HepG2 (cell line): ENCODE data around the gene HES1. TPM values are rescaled to one million over a fixed set of nuclear protein-coding genes. Genes with fewer than 3 reads are reported as not detected.

Source experiments
- AFF4 ChIP-seq: sonication (generic); formaldehyde crosslinking; IDR thresholded peaks from 2 replicates; pipeline ENCODE4 v1.4.0; 2020; ENCODE audit warnings: missing genetic modification reagents
- BORCS8-MEF2B ChIP-seq: sonication (generic); formaldehyde crosslinking; IDR thresholded peaks from 2 replicates; pipeline ENCODE4 v1.8.0; 2022; ENCODE audit warnings: mild to moderate bottlenecking, missing genetic modification reagents
- DMTF1 ChIP-seq: sonication (generic); formaldehyde crosslinking; IDR thresholded peaks from 2 replicates; pipeline ENCODE4 v1.4.0; 2020; ENCODE audit warnings: mild to moderate bottlenecking, missing genetic modification reagents
- GABPA ChIP-seq, 2 experiments: IDR thresholded peaks; 2 replicates each; pipeline ENCODE4 v1.6.1; 2011 to 2016; ENCODE audit warnings: low read depth in 2 of 2, low read length in 1 of 2, missing biosample characterization in 1 of 2, missing genetic modification characterization in 1 of 2
- KLF13 ChIP-seq: sonication (generic); formaldehyde crosslinking; IDR thresholded peaks from 2 replicates; pipeline ENCODE4 v1.4.0; 2020; ENCODE audit warnings: mild to moderate bottlenecking, missing genetic modification reagents
- MEF2D ChIP-seq: sonication (generic); formaldehyde crosslinking; IDR thresholded peaks from 2 replicates; pipeline ENCODE4 v1.5.1; 2020; ENCODE audit warnings: mild to moderate bottlenecking, missing genetic modification reagents
- PLRG1 ChIP-seq: fragments of 450-650 bp; conservative IDR thresholded peaks from 2 replicates; pipeline ENCODE4 v1.6.1; 2016
- POLR2AphosphoS2 ChIP-seq: IDR thresholded peaks from 2 replicates; pipeline ENCODE4 v1.6.1; 2011; ENCODE audit warnings: low read depth, low read length, improper control_type of control experiment
- RBAK ChIP-seq: sonication (generic); formaldehyde crosslinking; IDR thresholded peaks from 2 replicates; pipeline ENCODE4 v1.5.1; 2020; ENCODE audit warnings: mild to moderate bottlenecking, missing genetic modification reagents
- SOX13 ChIP-seq, 3 experiments: fragments of 450-650 bp in 1 of 3; sonication (generic) in 1 of 3; formaldehyde crosslinking in 1 of 3; IDR thresholded peaks in 2 of 3; conservative IDR thresholded peaks in 1 of 3; 2 replicates each; pipeline versions ENCODE4 v1.5.0 to v1.6.1; 2016 to 2020; ENCODE audit warnings: antibody characterized with exemption in 1 of 3, mild to moderate bottlenecking in 1 of 3, missing compliant biosample characterization in 1 of 3, missing genetic modification reagents in 1 of 3, moderate library complexity in 1 of 3
- SPEN ChIP-seq: sonication (generic); formaldehyde crosslinking; IDR thresholded peaks from 2 replicates; pipeline ENCODE4 v1.5.1; 2020; ENCODE audit warnings: low read depth, mild to moderate bottlenecking, missing genetic modification reagents
- STAG1 ChIP-seq: sonication (generic); formaldehyde crosslinking; IDR thresholded peaks from 2 replicates; pipeline ENCODE4 v1.4.0; 2020; ENCODE audit warnings: missing genetic modification reagents
- TERF1 ChIP-seq: sonication (generic); formaldehyde crosslinking; IDR thresholded peaks from 2 replicates; pipeline ENCODE4 v1.8.0; 2022; ENCODE audit warnings: mild to moderate bottlenecking, missing genetic modification reagents, moderate library complexity
- ZBTB43 ChIP-seq: sonication (generic); formaldehyde crosslinking; conservative IDR thresholded peaks from 2 replicates; pipeline ENCODE4 v1.4.0; 2020; ENCODE audit warnings: missing genetic modification reagents
- ZBTB7B ChIP-seq: sonication (generic); formaldehyde crosslinking; IDR thresholded peaks from 2 replicates; pipeline ENCODE4 v1.4.0; 2020; ENCODE audit warnings: missing genetic modification reagents
- ZFP82 ChIP-seq: sonication (generic); formaldehyde crosslinking; IDR thresholded peaks from 2 replicates; pipeline ENCODE4 v1.5.1; 2020; ENCODE audit warnings: mild to moderate bottlenecking, missing genetic modification reagents, borderline replicate concordance
- ZNF557 ChIP-seq: sonication (generic); formaldehyde crosslinking; IDR thresholded peaks from 2 replicates; pipeline ENCODE4 v1.4.0; 2020; ENCODE audit warnings: missing genetic modification reagents
- ZNF569 ChIP-seq: sonication (generic); formaldehyde crosslinking; IDR thresholded peaks from 2 replicates; pipeline ENCODE4 v1.5.0; 2020; ENCODE audit warnings: mild to moderate bottlenecking, missing genetic modification reagents, moderate library complexity, borderline replicate concordance
- ZNF768 ChIP-seq: sonication (generic); formaldehyde crosslinking; IDR thresholded peaks from 2 replicates; pipeline ENCODE4 v1.4.0; 2020; ENCODE audit warnings: missing genetic modification reagents
- ZNF772 ChIP-seq: sonication (generic); formaldehyde crosslinking; IDR thresholded peaks from 2 replicates; pipeline ENCODE4 v1.5.0; 2020; ENCODE audit warnings: mild to moderate bottlenecking, missing genetic modification reagents
- polyA plus RNA-seq, 8 experiments: library from polyadenylated mRNA; depleted of rRNA in 3 of 8; stranded (reverse) in 7 of 8; unstranded in 1 of 8; fragments of >200 nt; fragmentation: Illumina TruSeq in 4 of 8; extraction: Trizol in 4 of 8; gene quantifications; 2 replicates each; pipeline versions ENCODE4 v1.2.1 to v1.2.3, GENCODE V29; 2011 to 2016; ENCODE audit warnings: low read depth in 4 of 8, missing spikeins in 1 of 8, mixed read lengths in 1 of 8; ENCODE audit not compliant: insufficient read depth in 1 of 8
- total RNA-seq, 5 experiments: library from RNA; depleted of rRNA; stranded (reverse); fragments of >200 nt; fragmentation: Illumina TruSeq; extraction: Trizol; gene quantifications; 2 replicates each; pipeline ENCODE4 v1.2.3, GENCODE V29; 2016; ENCODE audit warnings: low read depth in 1 of 5

HES1 gene
- total and polyA plus RNA-seq, 2 of the 13 experiments (the other 11 are each of a cell fraction or from before 2014, with no cell fraction given): 15.4 to 19.8 TPM

GRCh38 chr3:194101592-194102432 is 34.1 kb upstream of the HES1 start (continued):
- TF ChIP-seq KLF13: no peak
- TF ChIP-seq ZNF557 (CRISPR knock-in tag): peak; percentile 78; the same call in 1 of the 2 replicates
- TF ChIP-seq ZNF772 (CRISPR knock-in tag): no peak; the same call in 1 of the 2 replicates
- TF ChIP-seq TERF1 (CRISPR knock-in tag): no peak
- TF ChIP-seq SOX13 (IDR thresholded peaks at IDR 0.05): peak; percentile 34; the same call in 1 of the 2 replicates
- TF ChIP-seq SOX13 (CRISPR knock-in tag; conservative IDR thresholded peaks at IDR 0.05 in 1 of 2, IDR thresholded peaks at IDR 0.05 in 1 of 2): peak in 1 of 2 experiments; percentile 79; a peak in 2 of 4 replicates
- peak; percentile 28 for TF ChIP-seq STAG1 (CRISPR knock-in tag)
- no peak for TF ChIP-seq DMTF1 (CRISPR knock-in tag)
- no peak for TF ChIP-seq POLR2AphosphoS2
- no peak for TF ChIP-seq AFF4 (CRISPR knock-in tag)
- TF ChIP-seq PLRG1: no peak
- TF ChIP-seq ZNF768 (CRISPR knock-in tag): 0 out of 2 replicates have a peak, but pooled peaks have one; percentile 20
- TF ChIP-seq BORCS8-MEF2B (CRISPR knock-in tag): peak; percentile 18; the same call in 1 of the 2 replicates
- peak; percentile 63 for TF ChIP-seq ZBTB7B (CRISPR knock-in tag)
- peak; percentile 36; the same call in 1 of the 2 replicates for TF ChIP-seq MEF2D
- TF ChIP-seq ZNF569 (CRISPR knock-in tag): no peak
- no peak for TF ChIP-seq ZBTB43 (CRISPR knock-in tag)
- no peak for TF ChIP-seq ZFP82
- TF ChIP-seq RBAK (CRISPR knock-in tag): no peak
- no peak for TF ChIP-seq GABPA (IDR thresholded peaks at IDR 0.05; ENCODE audit: low read depth, low read length)
- TF ChIP-seq GABPA (CRISPR knock-in tag; IDR thresholded peaks at IDR 0.05; ENCODE audit: low read depth): 0 out of 2 replicates have a peak, but pooled peaks have one; percentile 28
- peak; percentile 61; the same call in 1 of the 2 replicates for TF ChIP-seq SPEN
